SK-N-MC (cell line): ENCODE data around the gene PLLP.

Experiments used
- DNase-seq: peaks from one replicate; pipeline ENCODE4 v3.0.0-alpha.2; 2011; ENCODE audit warnings: low read depth, low spot score
- H3K27ac ChIP-seq: fragments of 200-600 bp; sonication (generic); 2 replicates; pipeline ENCODE4 v1.5.1; 2016; ENCODE audit warnings: mixed run types
- H3K36me3 ChIP-seq: fragments of 200-600 bp; sonication (generic); 2 replicates; pipeline ENCODE4 v1.6.1; 2017; ENCODE audit warnings: antibody characterized with exemption, low read length, mixed read lengths; ENCODE audit not compliant: insufficient read depth
- H3K4me3 ChIP-seq: fragments of 200-600 bp; sonication (generic); 2 replicates; pipeline ENCODE4 v1.5.1; 2016
- H3K9ac ChIP-seq: fragments of 200-600 bp; sonication (generic); 2 replicates; pipeline ENCODE4 v1.8.0; 2017; ENCODE audit warnings: mixed run types, mixed read lengths; ENCODE audit not compliant: insufficient read length
- H3K9me3 ChIP-seq: fragments of 200-600 bp; sonication (generic); 2 replicates; pipeline ENCODE4 v1.6.1; 2017; ENCODE audit warnings: low read depth, mild to moderate bottlenecking, antibody characterized with exemption, low read length, moderate library complexity, mixed read lengths
- EZH2 ChIP-seq: fragments of 200-600 bp; sonication (generic); IDR thresholded peaks from one replicate; pipeline ENCODE4 v1.6.1; 2017; ENCODE audit warnings: antibody characterized with exemption
- FOXP2 ChIP-seq: optimal IDR thresholded peaks from 2 replicates; pipeline ENCODE3; 2011; ENCODE audit warnings: mild to moderate bottlenecking, moderate library complexity; ENCODE audit not compliant: insufficient read depth; ENCODE audit errors: extremely low read length, control extremely low read depth
- POLR2AphosphoS5 ChIP-seq: IDR thresholded peaks from 2 replicates; pipeline ENCODE4 v1.6.1; 2012; ENCODE audit warnings: mild to moderate bottlenecking, low read depth, low read length, borderline replicate concordance

The PLLP gene

GRCh38 chr16:57297856-57298255 is 13.4 kb upstream of the PLLP start:
- DNase-seq: no peak
- Histone ChIP-seq H3K4me3 (no peak overlapping the region), H3K9ac (no peak overlapping the region)

GRCh38 chr16:57289391-57290257 is 5.2 kb upstream of the PLLP start:
- no peak for TF ChIP-seq EZH2
- Histone ChIP-seq H3K9ac (no peak overlapping the region), H3K4me3 (no peak overlapping the region), H3K27ac (no peak overlapping the region), H3K9me3 (no peaks in the 10 kb centered on the region), H3K36me3 (no peaks in the 10 kb centered on the region)
- no peak for DNase-seq

More at GRCh38 chr16:57297856-57298255, 13.4 kb upstream of the PLLP start:
- H3K27ac ChIP-seq: no peak overlapping the region
- H3K36me3 ChIP-seq: no peaks in the 10 kb centered on the region
- H3K9me3 ChIP-seq: no peaks in the 10 kb centered on the region
- no peak for TF ChIP-seq EZH2
- TF ChIP-seq FOXP2: no peak
- no peak for TF ChIP-seq POLR2AphosphoS5

GRCh38 chr16:57285379-57285778 is 907 bp upstream of the PLLP start:
- no peak for DNase-seq
- no peak overlapping the region for H3K27ac ChIP-seq
- H3K9me3 ChIP-seq: no peaks in the 10 kb centered on the region
- TF ChIP-seq POLR2AphosphoS5: no peak
- TF ChIP-seq FOXP2: no peak
- TF ChIP-seq EZH2: no peak
- H3K36me3 ChIP-seq: no peaks in the 10 kb centered on the region
- no peak overlapping the region for H3K9ac ChIP-seq
- H3K4me3 ChIP-seq: peak overlapping the region; percentile 75; the same call in 1 of the 2 replicates

GRCh38 chr16:57284952-57285363 is 486 bp upstream of the PLLP start:
- H3K27ac ChIP-seq: no peak overlapping the region
- H3K9ac ChIP-seq: peak overlapping the region; percentile 32
- TF ChIP-seq POLR2AphosphoS5: no peak
- TF ChIP-seq FOXP2: no peak
- TF ChIP-seq EZH2: no peak

GRCh38 chr16:57283959-57284208 is 588 bp downstream of the PLLP start:
- DNase-seq: no peak
- Histone ChIP-seq H3K9me3 (no peaks in the 10 kb centered on the region), H3K4me3 (no peak overlapping the region; the same call in 1 of the 2 replicates), H3K9ac (no peak overlapping the region), H3K27ac (no peak overlapping the region), H3K36me3 (no peaks in the 10 kb centered on the region)
- TF ChIP-seq POLR2AphosphoS5: no peak
- no peak for TF ChIP-seq EZH2
- TF ChIP-seq FOXP2: no peak

More at GRCh38 chr16:57284952-57285363, 486 bp upstream of the PLLP start:
- Histone ChIP-seq H3K36me3 (no peaks in the 10 kb centered on the region), H3K9me3 (no peaks in the 10 kb centered on the region), H3K4me3 (peak overlapping the region; percentile 75)
- DNase-seq: no peak

- Histone ChIP-seq H3K9me3 (no peaks in the 10 kb centered on the region), H3K27ac (no peak overlapping the region), H3K36me3 (no peaks in the 10 kb centered on the region), H3K9ac (no peak overlapping the region), H3K4me3 (no peak overlapping the region)
- DNase-seq: no peak
- TF ChIP-seq FOXP2 (no peak), EZH2 (no peak), POLR2AphosphoS5 (no peak)
These were observed 1.1 kb downstream of the PLLP start for GRCh38 chr16:57283214-57283958.

GRCh38 chr16:57282510-57283213 is 1.8 kb downstream of the PLLP start:
- TF ChIP-seq EZH2: no peak
- no peak for TF ChIP-seq POLR2AphosphoS5
- no peak for TF ChIP-seq FOXP2
- no peak overlapping the region for H3K4me3 ChIP-seq
- no peaks in the 10 kb centered on the region for H3K36me3 ChIP-seq

GRCh38 chr16:57281791-57282190 is 2.7 kb downstream of the PLLP start:
- Histone ChIP-seq H3K36me3 (no peaks in the 10 kb centered on the region), H3K9ac (no peak overlapping the region), H3K4me3 (no peak overlapping the region), H3K9me3 (no peaks in the 10 kb centered on the region), H3K27ac (no peak overlapping the region)
- no peak for DNase-seq
- TF ChIP-seq POLR2AphosphoS5 (no peak), EZH2 (no peak), FOXP2 (no peak)

More at GRCh38 chr16:57282510-57283213, 1.8 kb downstream of the PLLP start:
- no peak for DNase-seq
- Histone ChIP-seq H3K9me3 (no peaks in the 10 kb centered on the region), H3K27ac (no peak overlapping the region), H3K9ac (no peak overlapping the region)
